HPDE6-E6E7 (cell line): Measurements from ENCODE around the gene DYSF.
A peak's percentile ranks its signal among the peaks of the same experiment; 100 is the strongest.

Experiments used
- DNase-seq: peaks from one replicate; pipeline ENCODE4 v3.0.0; 2011; ENCODE audit warnings: missing footprints; ENCODE audit errors: extremely low spot score

The DYSF gene

DNA sequence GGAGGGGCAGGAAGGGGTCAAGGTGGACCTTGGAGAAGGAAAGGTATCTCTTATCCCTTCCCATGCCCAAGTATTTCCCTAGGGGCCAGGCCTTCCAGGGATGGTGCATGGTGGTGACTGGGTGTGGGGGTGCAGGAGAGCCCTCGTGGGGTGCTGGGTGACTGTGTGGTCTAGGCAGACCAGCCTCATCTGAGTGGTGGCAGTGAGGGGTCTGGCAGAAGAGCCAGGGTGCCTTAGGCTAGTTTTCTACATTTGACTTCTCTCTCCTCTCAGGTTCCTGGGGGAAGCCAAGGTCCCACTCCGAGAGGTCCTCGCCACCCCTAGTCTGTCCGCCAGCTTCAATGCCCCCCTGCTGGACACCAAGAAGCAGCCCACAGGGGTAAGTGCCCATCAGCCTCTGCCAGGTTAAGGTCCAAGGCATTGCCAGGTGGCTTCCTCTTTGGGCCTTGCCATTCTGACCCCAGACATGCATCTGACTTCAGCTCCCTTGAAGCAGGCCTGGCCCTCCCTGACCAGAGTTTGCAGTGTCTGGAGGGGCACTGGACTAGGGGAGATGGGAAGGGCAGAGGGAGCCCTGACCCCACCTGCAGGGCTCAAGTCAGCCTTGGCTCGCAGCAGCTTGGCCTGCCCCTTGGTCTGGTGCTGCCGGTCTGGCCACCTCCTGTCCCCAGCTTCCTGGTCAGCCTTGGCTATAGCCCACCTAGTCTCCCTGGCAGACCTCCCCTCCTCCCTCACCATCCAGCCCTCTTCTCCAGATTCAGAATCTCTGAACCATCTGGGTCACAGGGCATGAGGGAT, 49.8 kb downstream of the DYSF start:
- no peak for DNase-seq

- DNase-seq, result peak; percentile 73
Observed at GRCh38 chr2:71503837-71504236, 50.5 kb downstream of the DYSF start.

- DNase-seq, result no peak
Observed at GRCh38 chr2:71504611-71505010, 51.2 kb downstream of the DYSF start.

GRCh38 chr2:71505086-71505769, 51.9 kb downstream of the DYSF start:
- DNase-seq, result no peak

DNA sequence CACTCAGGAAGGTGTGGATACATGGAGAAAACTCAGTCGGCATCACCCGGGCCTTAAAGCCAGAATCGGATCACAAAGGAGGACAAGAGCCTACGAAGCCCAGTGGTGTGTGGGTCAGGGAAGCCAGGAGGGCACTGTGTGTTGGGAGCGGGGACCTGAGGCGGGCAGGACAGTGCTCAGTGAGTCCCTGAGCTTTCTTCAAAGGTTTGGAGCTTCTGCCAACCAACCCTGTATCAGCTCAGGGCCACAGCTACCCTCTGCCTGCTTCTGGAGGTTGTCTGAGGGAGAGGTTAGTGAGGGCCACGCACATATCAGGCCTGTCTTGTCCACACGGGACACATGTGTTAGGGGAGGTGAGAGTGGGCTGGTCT, 52.4 kb downstream of the DYSF start:
- DNase-seq, result no peak

GRCh38 chr2:71506222-71507153, 53.1 kb downstream of the DYSF start:
- no peak for DNase-seq

DNA sequence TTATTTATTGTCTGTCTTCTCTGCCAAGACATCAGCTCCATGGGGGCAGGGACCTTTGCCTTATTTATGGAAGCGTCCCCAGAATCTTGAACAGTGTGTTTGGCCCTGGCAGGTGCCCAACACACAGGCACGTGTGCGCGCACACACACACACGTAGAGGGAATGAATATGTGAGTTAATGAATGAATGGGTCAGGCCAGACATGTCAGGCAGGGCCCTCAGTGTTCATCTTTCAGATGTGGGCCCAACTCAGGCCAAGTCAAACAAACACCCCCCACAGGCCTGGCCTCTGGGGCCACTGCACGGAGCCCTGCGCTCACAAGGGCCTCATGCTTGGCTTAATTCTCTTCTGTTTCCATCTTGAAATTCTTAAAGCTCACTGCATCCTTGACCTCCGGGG, 54.1 kb downstream of the DYSF start:
- no peak for DNase-seq

- DNase-seq, result peak; percentile 75
Observed at GRCh38 chr2:71510196-71510807, 56.9 kb downstream of the DYSF start.

DNA sequence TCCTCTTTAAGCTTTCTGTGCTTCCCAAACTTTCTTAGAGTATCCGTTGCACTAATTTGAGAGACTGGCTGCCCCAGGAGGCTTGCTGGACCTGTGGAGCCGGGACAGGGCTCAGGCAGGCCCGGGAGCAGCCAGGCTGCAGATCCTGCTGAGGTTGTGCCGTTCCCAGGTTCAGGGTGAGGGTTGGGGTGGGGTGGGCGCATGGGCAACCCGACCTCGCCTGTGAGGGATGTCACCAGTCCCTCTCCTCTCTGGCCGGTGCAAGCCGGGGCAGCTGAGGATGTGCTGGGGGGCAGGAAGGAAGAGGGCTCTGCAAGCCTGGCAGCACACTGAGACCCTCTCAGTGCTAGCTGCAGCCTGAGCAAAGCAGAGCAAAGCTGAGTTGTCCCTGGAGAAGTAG, 57.6 kb downstream of the DYSF start:
- DNase-seq, result no peak

- no peak for DNase-seq
Observed at GRCh38 chr2:71511776-71512175, 58.4 kb downstream of the DYSF start.

GRCh38 chr2:71512386-71512785, 59.0 kb downstream of the DYSF start:
- no peak for DNase-seq

DNA sequence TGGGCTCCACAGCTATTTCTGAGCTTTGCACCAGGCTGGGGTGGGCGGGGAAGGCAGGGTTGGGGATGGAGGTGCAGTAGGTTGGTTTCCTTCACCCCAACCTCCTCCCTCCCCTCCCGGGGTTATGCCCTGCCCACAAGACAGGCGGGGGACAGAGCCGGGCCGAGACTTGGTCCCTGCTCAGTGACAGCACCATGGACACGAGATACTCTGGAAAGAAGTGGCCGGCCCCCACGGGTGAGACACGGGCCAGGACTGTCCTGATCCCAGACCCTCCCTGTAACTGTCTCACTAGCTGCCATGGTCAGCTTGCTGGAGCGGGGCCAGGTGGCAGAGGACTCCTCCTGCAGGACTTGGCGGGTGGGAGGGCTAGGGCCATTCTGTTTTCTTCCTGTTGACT, 59.7 kb downstream of the DYSF start:
- no peak for DNase-seq

- DNase-seq, result no peak
Observed at GRCh38 chr2:71513721-71514120, 60.4 kb downstream of the DYSF start.

DNA sequence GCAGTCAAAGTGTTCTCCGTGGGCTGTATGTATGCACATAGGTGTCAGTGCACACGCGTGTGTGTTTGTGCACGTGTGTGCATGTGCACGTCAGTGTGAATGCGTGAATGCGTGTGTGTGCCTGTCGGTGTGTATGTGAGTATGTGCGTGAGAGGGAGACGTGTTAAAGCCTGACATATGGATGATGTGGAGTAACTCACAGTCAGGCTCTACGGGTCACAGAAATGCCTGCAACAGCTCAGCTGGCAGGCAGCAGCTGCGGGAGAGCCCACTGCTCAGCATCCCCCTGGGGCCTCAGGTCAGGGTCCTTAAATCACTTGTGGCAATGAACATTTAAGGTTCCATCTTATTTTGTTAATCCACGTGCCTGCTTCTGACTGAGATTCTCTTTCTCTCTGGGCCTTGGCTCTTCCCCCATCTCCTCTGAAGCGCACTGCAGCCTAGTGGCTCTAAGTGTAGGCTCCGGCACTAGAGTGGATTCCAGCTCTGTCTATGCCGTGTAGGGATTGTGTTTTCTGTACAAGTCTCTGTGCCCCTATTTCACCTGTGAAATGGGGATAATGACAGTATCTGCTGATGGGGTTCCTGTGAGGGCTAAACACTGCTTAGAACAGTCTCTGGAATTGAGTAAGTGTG, 63.0 kb downstream of the DYSF start:
- no peak for DNase-seq

GRCh38 chr2:71517851-71518250, 64.5 kb downstream of the DYSF start:
- no peak for DNase-seq

DNA sequence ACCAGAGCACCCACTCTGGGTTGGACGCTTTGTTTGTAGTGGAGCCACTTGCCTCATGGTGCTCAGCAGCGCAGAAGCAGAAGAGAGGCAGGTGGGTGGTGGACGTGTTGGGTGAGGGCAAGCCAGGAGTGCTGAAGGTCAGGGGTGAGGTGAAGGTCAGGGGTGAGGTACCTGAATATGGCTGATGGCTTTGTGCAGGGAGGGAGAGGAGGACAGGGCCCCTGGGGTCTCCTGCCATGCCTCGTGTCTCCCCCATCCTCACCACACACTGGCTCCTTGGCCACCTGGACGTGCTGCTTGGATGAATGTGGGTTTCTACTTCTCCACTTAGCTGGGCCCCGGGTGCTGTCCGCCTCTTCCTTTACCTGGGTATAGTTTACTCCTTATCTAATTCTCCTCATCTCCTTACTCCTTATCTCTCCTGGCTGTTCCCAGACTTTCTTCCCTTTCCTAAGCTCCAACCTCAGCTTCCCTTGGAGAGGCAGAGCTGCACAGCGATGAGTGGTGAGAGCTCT, 68.1 kb downstream of the DYSF start:
- DNase-seq, result no peak

DNA sequence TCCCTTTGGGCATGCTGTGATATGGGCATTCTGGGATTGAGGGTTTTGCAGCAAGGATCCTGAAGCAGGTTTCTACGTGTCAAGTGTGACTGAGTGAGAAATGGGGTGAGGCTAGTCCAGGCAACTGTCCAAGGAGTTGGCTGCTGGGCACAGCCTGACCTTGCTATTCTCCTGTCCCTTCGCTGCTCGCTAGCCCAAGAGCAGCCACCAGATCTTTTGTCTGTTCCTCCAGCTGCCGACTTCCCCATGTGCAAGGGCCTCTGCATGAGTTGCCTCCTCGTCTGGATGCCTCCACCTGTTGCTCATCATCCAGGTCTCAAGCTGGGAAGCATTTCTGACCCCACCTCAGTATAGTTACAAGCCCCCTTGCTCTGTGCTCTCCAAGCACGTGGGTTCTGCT, 71.1 kb downstream of the DYSF start:
- no peak for DNase-seq

- no peak for DNase-seq
Observed at GRCh38 chr2:71526141-71526540, 72.8 kb downstream of the DYSF start.

GRCh38 chr2:71526975-71527374, 73.6 kb downstream of the DYSF start:
- DNase-seq, result no peak

- DNase-seq, result no peak
Observed at GRCh38 chr2:71528131-71528591, 74.8 kb downstream of the DYSF start.

DNA sequence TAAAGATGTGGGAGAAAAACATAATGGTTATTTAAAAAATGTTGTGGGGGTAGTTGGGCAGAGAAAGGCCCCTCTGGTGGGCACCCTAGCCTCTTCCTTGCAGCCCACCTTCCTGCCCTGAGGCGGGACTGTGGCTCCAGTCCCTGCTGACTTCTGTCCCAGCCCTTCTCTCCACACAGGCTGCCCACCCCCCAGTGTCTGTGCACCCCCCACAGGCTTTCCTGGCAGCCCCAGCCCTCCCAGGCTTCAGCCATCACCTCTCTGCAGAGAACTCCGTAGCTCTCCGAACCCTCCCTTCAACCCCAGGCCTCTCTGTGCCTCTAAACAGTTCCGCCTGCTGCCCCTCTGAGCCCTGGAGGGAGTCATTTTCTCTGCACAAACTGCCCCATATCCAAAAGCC, 75.4 kb downstream of the DYSF start:
- DNase-seq, result no peak
